A673 (cell line): Measurements from ENCODE around the gene DPH3. TPM values are rescaled to one million over a fixed set of nuclear protein-coding genes. Genes with fewer than 3 reads are reported as not detected.

ENCODE experiments used
- BruUV-seq: library from RNA; stranded (reverse); fragments of 400-500 nt; replicated peaks from 2 replicates; lab custom pipeline; 2021; lab: Mats Ljungman, UMichigan
- CTCF ChIA-PET: fragments of 300-600 bp; sonication (Branson Sonifier 250); formaldehyde crosslinking; loops from one replicate; lab custom pipeline; 2022; ENCODE audit warnings: antibody characterized with exemption; lab: Charles Lee
- POLR2A ChIA-PET: fragments of 300-600 bp; sonication (Branson Sonifier 250); formaldehyde crosslinking; loops from one replicate; lab custom pipeline; 2022; ENCODE audit warnings: antibody characterized with exemption; ENCODE audit not compliant: low non-redundant PET; lab: Charles Lee
- DNase-seq: peaks from one replicate; pipeline ENCODE4 v3.0.0-alpha.2; 2015; ENCODE audit warnings: low spot score
- H3K27ac ChIP-seq: fragments of 200-600 bp; sonication (generic); 2 replicates; pipeline ENCODE4 v1.5.1; 2016; ENCODE audit warnings: mixed run types, low read depth, mild to moderate bottlenecking, mixed read lengths, antibody characterized with exemption, low read length; ENCODE audit not compliant: poor library complexity, severe bottlenecking
- H3K27me3 ChIP-seq: fragments of 200-600 bp; sonication (generic); replicated peaks from 2 replicates; pipeline ENCODE4 v1.6.1; 2017; ENCODE audit warnings: mixed run types, low read depth, mild to moderate bottlenecking, mixed read lengths, antibody characterized with exemption, low read length; ENCODE audit not compliant: insufficient read depth, poor library complexity
- H3K36me3 ChIP-seq: fragments of 200-600 bp; sonication (generic); 2 replicates; pipeline ENCODE4 v1.6.1; 2016; ENCODE audit warnings: mixed run types, mild to moderate bottlenecking, mixed read lengths, antibody characterized with exemption, low read length; ENCODE audit not compliant: insufficient read depth, poor library complexity, severe bottlenecking
- H3K4me1 ChIP-seq: fragments of 200-600 bp; sonication (generic); 2 replicates; pipeline ENCODE4 v1.6.1; 2017; ENCODE audit warnings: mixed run types, mild to moderate bottlenecking, mixed read lengths, antibody characterized with exemption, low read length; ENCODE audit not compliant: insufficient read depth, poor library complexity, severe bottlenecking
- H3K4me3 ChIP-seq: fragments of 200-600 bp; sonication (generic); 2 replicates; pipeline ENCODE4 v1.5.1; 2016; ENCODE audit warnings: low read depth, mixed run types, mild to moderate bottlenecking, mixed read lengths, low read length; ENCODE audit not compliant: poor library complexity, severe bottlenecking
- H3K9me3 ChIP-seq: fragments of 200-600 bp; sonication (generic); 2 replicates; pipeline ENCODE4 v1.6.1; 2016; ENCODE audit warnings: mixed run types, low read depth, mild to moderate bottlenecking, mixed read lengths, antibody characterized with exemption, low read length; ENCODE audit not compliant: poor library complexity, severe bottlenecking
- EZH2 ChIP-seq: fragments of 200-600 bp; sonication (generic); IDR thresholded peaks from 2 replicates; pipeline ENCODE4 v1.6.1; 2017; ENCODE audit warnings: borderline replicate concordance, low read depth, mild to moderate bottlenecking, mixed read lengths, antibody characterized with exemption, low read length; ENCODE audit not compliant: poor library complexity, severe bottlenecking
- intact Hi-C: fragments of 100-400 bp; cut with micrococcal nuclease; formaldehyde crosslinking; loops from one replicate; pipeline ENCODE4 v1.10.0; 2022; ENCODE audit not compliant: unreplicated experiment
- total RNA-seq: library from RNA; stranded (reverse); gene quantifications from 2 replicates; pipeline ENCODE4 v1.2.3, GENCODE V29; 2021
- TF ChIP-seq, protein P1 (sequence below): fragments of 300-800, 200-600 bp; sonication (generic); conservative IDR thresholded peaks from 2 replicates; pipeline ENCODE4 v1.5.1; 2017; ENCODE audit warnings: low read depth, mild to moderate bottlenecking, antibody characterized with exemption, low read length, moderate library complexity, mixed read lengths

DPH3 gene
- total RNA-seq, 1 experiment from 2014 or later: 26.4 TPM

DNA sequence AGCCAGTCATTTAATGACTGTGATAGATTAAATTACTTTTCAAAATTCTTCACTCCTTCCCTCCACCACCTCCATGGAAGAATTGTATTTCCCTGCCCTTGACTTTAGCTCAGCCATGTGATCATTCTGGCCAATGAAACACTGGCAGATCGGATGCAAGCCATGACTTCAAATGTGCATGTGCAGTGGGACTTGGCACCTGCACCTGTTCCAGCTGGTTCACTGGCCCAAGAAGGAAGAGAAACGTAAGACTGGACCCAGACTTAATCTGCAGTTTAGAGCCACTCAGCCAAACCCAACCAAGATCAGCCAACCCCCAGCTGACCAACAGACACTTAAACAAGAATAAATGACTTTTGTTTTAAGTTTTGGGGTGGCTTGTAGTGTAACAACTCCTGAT, 11.8 kb downstream of the DPH3 start:
- no peak for TF ChIP-seq EZH2
- no peak for DNase-seq
- H3K27ac ChIP-seq: no peak overlapping the region
- H3K9me3 ChIP-seq: no peaks in the 10 kb centered on the region
- H3K4me1 ChIP-seq: no peaks in the 10 kb centered on the region
- no peak overlapping the region for H3K4me3 ChIP-seq
- no peaks in the 10 kb centered on the region for H3K36me3 ChIP-seq
- intact Hi-C loops: no loop called here
- BruUV-seq: no TSS peak
- no peaks in the 10 kb centered on the region for H3K27me3 ChIP-seq
- ChIA-PET CTCF (no interaction called here), POLR2A (no interaction called here)

DNA sequence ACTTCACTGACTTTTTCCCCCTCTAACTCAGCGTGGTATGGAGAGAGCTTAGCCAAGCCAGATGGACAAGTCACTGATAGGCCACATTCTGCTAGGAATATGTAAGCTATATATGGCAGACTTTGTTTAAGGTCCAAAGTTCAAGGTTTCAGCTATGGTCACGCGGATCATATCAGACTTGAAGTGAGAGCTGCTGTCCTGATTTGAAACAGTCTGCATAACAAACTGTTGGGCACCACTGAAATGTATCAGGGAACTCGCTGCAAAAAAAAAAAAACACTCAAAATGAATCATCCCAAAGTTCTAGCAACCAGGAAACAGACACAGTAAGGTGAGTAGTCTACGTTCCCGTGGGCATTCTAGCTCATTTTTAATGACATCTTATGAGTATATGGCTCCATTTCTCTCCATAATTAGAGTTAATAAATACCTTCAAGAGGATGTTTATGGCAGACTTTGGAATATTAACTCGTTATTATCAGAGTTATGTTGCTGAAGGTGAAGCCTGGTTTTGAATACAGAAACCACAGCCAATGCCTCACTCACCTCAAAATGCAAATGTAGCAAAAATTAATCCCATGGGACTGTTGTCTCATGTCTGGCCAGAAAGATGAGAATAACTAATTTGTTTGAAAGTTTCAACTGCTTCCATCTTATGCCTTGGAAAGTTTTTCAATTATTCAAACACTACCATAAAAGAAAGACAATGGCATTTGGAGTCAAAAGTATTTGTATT, 12.3 kb downstream of the DPH3 start:
- no peak for DNase-seq
- no peaks in the 10 kb centered on the region for H3K4me1 ChIP-seq
- TF ChIP-seq EZH2: no peak
- TF ChIP-seq, protein P1, sequence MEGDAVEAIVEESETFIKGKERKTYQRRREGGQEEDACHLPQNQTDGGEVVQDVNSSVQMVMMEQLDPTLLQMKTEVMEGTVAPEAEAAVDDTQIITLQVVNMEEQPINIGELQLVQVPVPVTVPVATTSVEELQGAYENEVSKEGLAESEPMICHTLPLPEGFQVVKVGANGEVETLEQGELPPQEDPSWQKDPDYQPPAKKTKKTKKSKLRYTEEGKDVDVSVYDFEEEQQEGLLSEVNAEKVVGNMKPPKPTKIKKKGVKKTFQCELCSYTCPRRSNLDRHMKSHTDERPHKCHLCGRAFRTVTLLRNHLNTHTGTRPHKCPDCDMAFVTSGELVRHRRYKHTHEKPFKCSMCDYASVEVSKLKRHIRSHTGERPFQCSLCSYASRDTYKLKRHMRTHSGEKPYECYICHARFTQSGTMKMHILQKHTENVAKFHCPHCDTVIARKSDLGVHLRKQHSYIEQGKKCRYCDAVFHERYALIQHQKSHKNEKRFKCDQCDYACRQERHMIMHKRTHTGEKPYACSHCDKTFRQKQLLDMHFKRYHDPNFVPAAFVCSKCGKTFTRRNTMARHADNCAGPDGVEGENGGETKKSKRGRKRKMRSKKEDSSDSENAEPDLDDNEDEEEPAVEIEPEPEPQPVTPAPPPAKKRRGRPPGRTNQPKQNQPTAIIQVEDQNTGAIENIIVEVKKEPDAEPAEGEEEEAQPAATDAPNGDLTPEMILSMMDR: no peak
- H3K4me3 ChIP-seq: no peak overlapping the region
- ChIA-PET CTCF (no interaction called here), POLR2A (interaction anchor here (0.7 kb wide), 1 partner anchor 809 kb away, joined by 3 read pairs; no protein-coding TSS in a partner anchor)
- no peaks in the 10 kb centered on the region for H3K9me3 ChIP-seq
- BruUV-seq: no TSS peak
- no peaks in the 10 kb centered on the region for H3K27me3 ChIP-seq
- no peaks in the 10 kb centered on the region for H3K36me3 ChIP-seq
- no peak overlapping the region for H3K27ac ChIP-seq
- intact Hi-C loops: no loop called here

DNA sequence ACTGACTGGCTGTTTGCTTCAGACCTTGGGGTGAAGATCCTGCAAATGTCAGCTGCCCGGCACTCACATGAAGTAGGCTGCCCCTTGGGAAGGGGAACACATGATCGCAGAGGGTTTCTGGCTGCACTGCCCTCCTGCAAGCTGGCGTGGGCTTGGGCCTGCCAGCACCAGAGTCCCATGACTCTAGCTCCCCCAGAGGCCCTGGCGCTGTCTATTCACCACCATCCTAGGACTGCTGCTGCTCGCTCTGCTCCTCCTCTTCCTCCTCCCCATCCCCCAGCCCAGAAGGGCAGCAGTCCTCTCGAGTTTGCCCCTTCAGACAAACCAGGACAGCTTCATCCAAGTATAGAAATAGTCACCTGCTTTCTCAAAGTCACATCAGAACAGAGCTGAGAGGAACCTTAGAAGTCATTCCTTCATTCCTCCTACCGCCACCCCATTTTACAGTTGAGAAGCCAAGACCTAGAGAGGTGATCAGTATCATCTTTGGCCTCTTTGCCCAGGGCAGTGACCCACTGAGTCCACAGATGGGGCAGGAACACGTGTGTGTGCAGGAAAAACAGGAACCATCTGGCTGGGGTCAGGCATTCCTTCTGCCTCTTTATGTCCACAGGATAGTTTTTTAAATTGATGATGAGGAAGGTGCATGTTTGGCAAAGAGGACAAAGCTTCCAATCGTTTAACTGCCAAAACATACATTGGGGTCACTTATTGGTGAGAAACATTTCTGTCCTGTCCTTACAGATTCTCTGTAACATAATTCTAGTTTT, 13.2 kb downstream of the DPH3 start:
- Histone ChIP-seq H3K4me3 (no peak overlapping the region), H3K9me3 (no peaks in the 10 kb centered on the region), H3K36me3 (no peaks in the 10 kb centered on the region), H3K4me1 (no peaks in the 10 kb centered on the region), H3K27ac (no peak overlapping the region), H3K27me3 (no peaks in the 10 kb centered on the region)
- CTCF ChIA-PET: no interaction called here
- intact Hi-C loops: no loop called here
- no TSS peak for BruUV-seq
- POLR2A ChIA-PET: interaction anchor here (0.5 kb wide), 1 partner anchor 931 kb away, joined by 3 read pairs; no protein-coding TSS in a partner anchor
- TF ChIP-seq, protein P1: no peak
- TF ChIP-seq EZH2: no peak
- no peak for DNase-seq
